Raji (cell line): ENCODE measurements around the gene KCTD17.

Source experiments
- POLR2A ChIP-seq: IDR thresholded peaks from 2 replicates; pipeline ENCODE4 v1.6.1; 2011; ENCODE audit warnings: low read depth, low read length, control low read depth; ENCODE audit not compliant: insufficient read depth

Gene KCTD17

GRCh38 chr22:37109242-37109917 lies 57.8 kb downstream of the KCTD17 start, which contains the start of gene TMPRSS6:
Gene TMPRSS6 (minus strand): TSS chr22:37109713. CDS start chr22:37103417, 6,296 bp downstream.
- TF ChIP-seq POLR2A, result no peak

GRCh38 chr22:37111156-37111717 lies 59.7 kb downstream of the KCTD17 start:
- no peak for TF ChIP-seq POLR2A

GRCh38 chr22:37112084-37112728 lies 60.7 kb downstream of the KCTD17 start:
- TF ChIP-seq POLR2A, result no peak
